AG09319 (cell line): ENCODE measurements around the gene OMG.
A peak's percentile ranks its signal among the peaks of the same experiment; 100 is the strongest.

Experiments used
- DNase-seq: peaks from one replicate; pipeline ENCODE4 v3.0.0-alpha.2; 2010; ENCODE audit warnings: low read depth; ENCODE audit errors: extremely low read depth
- CTCF ChIP-seq: IDR thresholded peaks from 2 replicates; pipeline ENCODE4 v1.5.1; 2011; ENCODE audit warnings: low read depth, mild to moderate bottlenecking, inconsistent platforms, low read length, moderate library complexity

The OMG gene

GRCh38 chr17:31321966-31322365, 24.9 kb upstream of the OMG start:
- TF ChIP-seq CTCF: no peak
- no peak for DNase-seq

- DNase-seq: no peak
- no peak for TF ChIP-seq CTCF
Measured at GRCh38 chr17:31321481-31321880, 24.4 kb upstream of the OMG start, which contains the start of gene EVI2A. Gene EVI2A, minus strand, starts transcription at chr17:31321622. Its CDS starts 2,609 bp downstream, at chr17:31319013.

GRCh38 chr17:31320791-31321190, 23.8 kb upstream of the OMG start:
- DNase-seq: no peak
- no peak for TF ChIP-seq CTCF

- no peak for DNase-seq
- no peak for TF ChIP-seq CTCF
Measured at GRCh38 chr17:31320241-31320640, 23.2 kb upstream of the OMG start.

GRCh38 chr17:31318851-31319661, 22.0 kb upstream of the OMG start:
- no peak for TF ChIP-seq CTCF
- DNase-seq: no peak

GRCh38 chr17:31318298-31318801, 21.3 kb upstream of the OMG start:
- TF ChIP-seq CTCF: no peak
- peak; percentile 38 for DNase-seq

- no peak for DNase-seq
- no peak for TF ChIP-seq CTCF
Measured at GRCh38 chr17:31314782-31315100, 17.7 kb upstream of the OMG start.
